ENCODE data around the gene SPATS2.

GRCh38 chr12:49546481-49546880 lies 179.2 kb downstream of the SPATS2 start:
- TF ChIP-seq POLR2A (IDR thresholded peaks at IDR 0.05) (no peak), CTCF (IDR thresholded peaks at IDR 0.05) (no peak)

All from ovary (tissue), 3 donors.